DMS 273 treated with DMSO at 0.1 percent for 48 hours (cell line): ENCODE measurements around the gene CLIP1.

Experiments
- DNase-seq: peaks from one replicate; lab custom pipeline; 2025; lab: John Stamatoyannopoulos, UW

Gene CLIP1

DNA sequence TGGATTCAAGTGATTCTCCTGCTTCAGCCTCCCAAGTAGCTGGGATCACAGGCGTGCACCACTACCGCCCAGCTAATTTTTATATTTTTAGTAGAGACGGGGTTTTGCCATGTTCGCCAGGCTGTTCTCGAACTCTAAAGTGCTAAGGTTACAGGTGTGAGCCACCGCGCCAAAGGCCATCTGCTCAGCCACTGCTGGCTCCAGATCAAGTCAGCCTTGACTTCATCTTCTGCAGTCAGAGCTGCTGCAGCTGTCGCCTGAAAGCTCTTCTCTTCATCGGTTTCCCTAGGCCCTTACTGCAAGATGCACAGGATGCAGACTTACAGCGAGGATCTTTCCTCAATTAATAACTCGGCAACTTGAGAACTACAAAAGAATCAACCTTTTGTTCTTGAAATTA, 66.8 kb downstream of the CLIP1 start:
- peak; percentile 83 for DNase-seq

- DNase-seq: no peak
Observed at GRCh38 chr12:122354958-122355641, 67.4 kb downstream of the CLIP1 start.

DNA sequence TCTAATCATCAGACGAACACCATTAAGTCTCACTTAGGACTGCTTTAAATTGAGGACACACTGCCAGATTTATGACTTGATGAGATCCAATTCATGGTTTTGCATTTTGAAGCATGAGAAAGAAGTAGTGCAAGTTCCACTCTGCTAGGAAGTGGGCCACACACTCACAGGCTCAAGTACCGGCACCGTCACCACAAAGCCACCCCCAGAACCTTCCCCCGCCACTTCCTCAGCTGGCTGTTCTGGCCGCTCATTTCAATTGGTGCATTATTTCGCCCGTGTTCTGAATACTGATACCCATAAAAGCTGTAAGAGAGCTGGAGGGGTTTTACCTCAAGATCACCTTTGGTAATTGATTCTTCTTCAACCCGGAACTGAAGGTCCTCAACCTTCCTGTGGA, 70.1 kb downstream of the CLIP1 start:
- no peak for DNase-seq

- DNase-seq: peak; percentile 56
Observed at GRCh38 chr12:122350141-122350848, 72.2 kb downstream of the CLIP1 start.

DNA sequence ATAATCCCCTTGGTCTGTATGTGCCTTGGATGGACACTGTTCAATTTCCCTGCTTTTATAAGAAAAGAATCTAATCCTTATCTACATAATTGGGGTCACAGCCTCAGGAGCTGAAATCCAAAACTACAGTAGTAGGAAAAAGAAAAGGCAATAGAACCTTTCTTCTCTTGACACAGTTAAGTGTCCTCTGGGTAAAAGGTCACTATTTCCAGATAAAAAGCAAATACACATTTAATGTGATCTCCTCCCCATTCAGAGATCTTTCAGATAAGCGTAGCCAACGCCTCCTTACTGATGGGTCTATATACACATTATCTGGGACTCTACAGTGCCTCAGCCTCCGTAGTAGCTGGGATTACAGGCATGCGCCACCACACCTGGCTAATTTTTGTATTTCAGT, 73.4 kb downstream of the CLIP1 start:
- DNase-seq: no peak

- no peak for DNase-seq
Observed at GRCh38 chr12:122348505-122348904, 74.0 kb downstream of the CLIP1 start.

GRCh38 chr12:122346054-122346453, 76.4 kb downstream of the CLIP1 start:
- DNase-seq: no peak

DNA sequence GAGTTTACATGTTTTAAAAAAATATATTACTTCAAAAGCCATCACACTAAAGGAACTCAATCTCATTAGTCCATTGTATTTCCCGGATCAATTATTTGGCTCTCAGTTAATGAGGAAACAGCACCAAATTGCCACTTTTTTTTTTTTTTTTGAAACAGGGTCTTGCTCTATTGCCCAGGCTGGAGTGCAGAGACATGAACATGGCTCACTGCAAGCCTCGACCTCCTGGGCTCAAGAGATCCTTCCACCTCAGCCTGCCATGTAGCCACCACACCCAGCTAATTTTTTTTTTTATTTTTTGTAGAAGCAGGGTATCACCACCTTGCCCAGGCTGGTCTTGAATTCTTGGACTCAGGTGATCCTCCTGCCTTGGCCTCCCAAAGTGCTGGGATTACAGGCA, 77.4 kb downstream of the CLIP1 start:
- DNase-seq: no peak

DNA sequence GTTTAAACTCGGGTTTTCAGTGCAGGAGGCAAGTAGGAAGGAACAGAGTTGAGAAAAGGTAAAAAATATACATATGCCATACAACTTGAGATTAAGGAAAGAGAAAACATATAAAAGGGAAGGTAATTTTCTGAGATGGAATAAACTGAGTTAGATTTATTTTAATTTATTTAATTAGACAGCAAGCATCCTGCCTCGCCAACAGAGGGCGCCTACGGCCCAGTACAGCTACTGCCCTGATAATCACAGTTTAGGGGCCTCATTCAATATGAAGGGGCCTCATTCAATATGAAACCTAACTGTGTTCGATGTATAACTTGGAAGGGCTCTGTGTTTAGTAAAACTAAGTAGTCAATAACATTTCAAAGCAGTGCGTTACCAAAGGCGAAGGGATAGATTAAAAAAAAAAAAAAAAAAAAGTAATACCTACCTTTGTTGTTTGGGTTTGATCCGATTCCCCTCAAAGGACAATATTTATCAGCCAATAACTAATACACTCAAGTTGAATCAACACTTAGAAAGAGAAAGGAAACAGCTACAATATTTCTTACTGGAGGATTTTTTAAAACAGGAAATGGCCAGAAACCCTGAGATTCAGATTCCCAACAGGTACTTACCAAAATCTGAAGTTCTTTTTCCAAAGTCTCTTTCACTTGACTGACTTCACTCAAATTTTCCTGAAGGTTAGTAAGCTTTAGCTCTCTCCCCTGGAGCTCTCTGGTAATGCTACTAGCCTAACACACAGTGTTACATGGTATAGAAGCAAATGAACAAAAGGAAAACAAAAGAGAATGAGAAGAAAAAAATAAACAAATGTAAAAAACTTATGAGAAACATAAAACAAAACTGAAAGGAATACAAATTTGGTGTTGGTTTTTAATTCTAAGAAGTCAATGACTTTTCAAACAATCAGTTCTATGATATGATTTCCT, 86.2 kb downstream of the CLIP1 start:
- DNase-seq: peak; percentile 0

DNA sequence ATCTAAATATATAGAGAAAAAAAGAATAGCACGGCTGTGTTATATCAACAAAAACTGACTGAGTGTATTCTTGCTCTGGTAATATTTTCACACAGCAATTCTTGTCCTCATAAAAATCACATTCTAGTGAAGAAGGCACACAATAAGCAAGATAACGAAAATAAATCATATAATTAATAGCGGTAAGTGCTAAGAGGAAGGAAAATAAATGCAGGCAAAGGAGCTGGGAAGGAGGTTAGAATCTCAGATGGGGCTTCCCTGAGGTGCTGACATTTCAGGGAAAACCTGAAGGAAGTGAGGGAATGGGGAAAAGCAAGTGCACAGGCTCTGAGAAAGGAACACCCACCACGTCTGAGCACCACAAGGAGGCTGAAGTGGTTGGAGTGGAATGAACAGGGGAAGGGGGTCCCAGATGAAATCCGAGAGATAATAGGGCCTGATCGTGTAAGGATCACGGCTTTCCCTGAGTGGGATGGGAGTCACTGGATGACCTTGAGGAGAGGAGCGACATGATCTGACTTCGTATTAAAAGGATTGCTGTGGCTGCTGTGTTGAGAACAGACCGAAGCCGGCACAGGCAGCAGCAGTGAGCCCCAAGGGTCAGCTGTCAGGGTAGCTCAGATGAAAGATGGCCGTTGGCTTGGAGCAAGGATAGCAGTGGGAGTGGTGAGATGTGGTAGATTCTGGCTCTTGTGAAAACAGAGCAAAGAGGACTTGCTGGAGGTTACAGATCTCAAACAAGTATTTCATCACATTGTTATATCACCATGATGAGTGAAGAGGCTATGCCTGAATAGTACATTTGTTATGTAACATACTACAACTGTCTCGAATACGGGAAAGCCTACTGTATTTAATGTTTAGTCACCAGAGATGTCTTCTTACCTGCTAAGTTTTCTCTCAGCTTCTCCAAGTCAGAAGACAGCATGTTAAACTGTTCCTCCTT, 89.1 kb downstream of the CLIP1 start:
- DNase-seq: no peak

- DNase-seq: no peak
Observed at GRCh38 chr12:122327494-122328385, 94.7 kb downstream of the CLIP1 start.

DNA sequence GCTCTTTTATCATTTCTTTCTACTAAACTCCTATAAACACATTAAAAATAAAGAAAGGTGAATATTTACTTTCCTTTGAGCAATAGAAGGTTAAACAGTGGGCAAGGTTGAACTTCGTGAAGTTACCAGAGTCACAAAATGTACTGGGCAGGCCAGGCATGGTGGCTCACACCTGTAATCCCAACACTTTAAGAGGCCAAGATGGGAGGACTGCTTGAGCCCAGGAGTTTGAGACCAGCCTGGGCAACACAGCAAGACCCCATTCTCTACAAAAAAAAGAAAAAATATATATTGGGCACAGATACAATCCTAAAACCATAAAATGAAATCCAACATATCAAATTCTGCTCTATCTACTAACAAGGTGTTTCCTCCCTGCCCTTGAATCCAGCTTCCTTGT, 95.5 kb downstream of the CLIP1 start:
- no peak for DNase-seq

DNA sequence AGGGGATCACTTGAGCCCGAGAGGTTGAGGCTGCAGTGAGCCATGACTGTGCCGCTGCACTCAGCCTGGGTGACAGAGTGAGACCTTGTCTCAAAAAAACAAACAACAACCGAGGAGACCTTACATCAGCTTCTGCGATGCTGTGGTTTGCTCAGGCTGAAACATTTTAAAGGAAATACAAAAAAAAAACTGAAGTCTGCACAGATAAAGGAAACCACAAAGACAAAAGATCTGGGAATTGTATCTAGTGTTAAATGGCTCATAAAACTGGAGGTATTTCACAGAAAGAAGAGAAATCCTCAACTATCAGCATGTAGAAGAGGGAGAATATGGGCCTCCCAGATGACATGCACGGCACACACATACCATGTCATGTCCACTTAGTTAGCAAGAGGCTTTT, 95.9 kb downstream of the CLIP1 start:
- DNase-seq: no peak

GRCh38 chr12:122323311-122324019, 99.0 kb downstream of the CLIP1 start:
- no peak for DNase-seq

DNA sequence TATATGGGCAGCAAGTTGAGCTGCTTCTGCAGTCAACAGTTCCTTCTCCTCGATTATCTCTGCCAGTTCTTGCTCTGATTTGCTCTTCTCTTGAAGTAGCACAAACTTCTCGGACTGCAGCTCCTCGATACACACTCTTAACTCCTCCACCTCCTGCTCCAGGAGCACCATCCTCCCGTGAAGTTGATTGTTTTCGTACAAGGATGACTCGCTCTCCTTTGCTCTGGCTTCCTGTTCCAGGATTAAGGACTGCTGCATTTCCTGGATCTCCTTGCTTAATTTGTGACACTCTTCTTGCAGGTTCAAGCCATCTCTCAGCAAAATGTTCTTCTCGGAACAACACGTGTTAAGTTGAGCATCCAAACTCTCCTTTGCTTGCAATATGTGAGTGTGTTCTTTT, 100.0 kb downstream of the CLIP1 start:
- DNase-seq: no peak

GRCh38 chr12:122318607-122319605, 103.6 kb downstream of the CLIP1 start:
- DNase-seq: no peak

- no peak for DNase-seq
Observed at GRCh38 chr12:122312926-122313325, 109.5 kb downstream of the CLIP1 start.

- DNase-seq: no peak
Observed at GRCh38 chr12:122311696-122312095, 110.8 kb downstream of the CLIP1 start.
